ACHN (cell line): ENCODE measurements around the gene CTNNBIP1.

Source experiments
- DNase-seq: peaks from one replicate; pipeline ENCODE4 v3.0.0-alpha.2; 2015
- in situ Hi-C: cut with HindIII; loops from 2 replicates; pipeline ENCODE4 v1.10.0; 2017; ENCODE audit warnings: low sequenced_read_pairs, low pct_ligation_motif_present, low pct_unique_long_range_greater_than_20kb

The CTNNBIP1 gene

GRCh38 chr1:9866836-9867235, 43.2 kb downstream of the CTNNBIP1 start:
- no peak for DNase-seq
- in situ Hi-C loops, result no loop called here

- in situ Hi-C loops, result no loop called here
- DNase-seq, result no peak
Observed at GRCh38 chr1:9865724-9866123, 44.3 kb downstream of the CTNNBIP1 start.

GRCh38 chr1:9863371-9863770, 46.7 kb downstream of the CTNNBIP1 start:
- no peak for DNase-seq
- in situ Hi-C loops, result no loop called here

- in situ Hi-C loops, result no loop called here
Observed at GRCh38 chr1:9861360-9861759, 48.7 kb downstream of the CTNNBIP1 start.

GRCh38 chr1:9860887-9861286, 49.2 kb downstream of the CTNNBIP1 start:
- in situ Hi-C loops, result no loop called here
- no peak for DNase-seq

More at GRCh38 chr1:9861360-9861759, 48.7 kb downstream of the CTNNBIP1 start:
- DNase-seq, result no peak

GRCh38 chr1:9859281-9860014, 50.6 kb downstream of the CTNNBIP1 start:
- in situ Hi-C loops, result no loop called here

GRCh38 chr1:9858293-9859035, 51.6 kb downstream of the CTNNBIP1 start:
- no peak for DNase-seq
- in situ Hi-C loops, result no loop called here

More at GRCh38 chr1:9859281-9860014, 50.6 kb downstream of the CTNNBIP1 start:
- DNase-seq, result no peak

- no peak for DNase-seq
- in situ Hi-C loops, result no loop called here
Observed at GRCh38 chr1:9855186-9855585, 54.9 kb downstream of the CTNNBIP1 start.

- in situ Hi-C loops, result no loop called here
- DNase-seq, result no peak
Observed at GRCh38 chr1:9853249-9853595, 56.8 kb downstream of the CTNNBIP1 start.

GRCh38 chr1:9852410-9853248, 57.4 kb downstream of the CTNNBIP1 start:
- in situ Hi-C loops, result no loop called here
- no peak for DNase-seq

GRCh38 chr1:9852004-9852403, 58.1 kb downstream of the CTNNBIP1 start:
- in situ Hi-C loops, result no loop called here
- DNase-seq, result no peak

GRCh38 chr1:9850442-9851162, 59.5 kb downstream of the CTNNBIP1 start:
- DNase-seq, result no peak
- in situ Hi-C loops, result no loop called here

GRCh38 chr1:9849691-9850441, 60.2 kb downstream of the CTNNBIP1 start:
- in situ Hi-C loops, result no loop called here
- DNase-seq, result no peak

GRCh38 chr1:9848022-9848421, 62.0 kb downstream of the CTNNBIP1 start:
- DNase-seq, result no peak
- in situ Hi-C loops, result no loop called here

- in situ Hi-C loops, result no loop called here
- DNase-seq, result no peak
Observed at GRCh38 chr1:9847269-9847668, 62.8 kb downstream of the CTNNBIP1 start.

- in situ Hi-C loops, result no loop called here
- DNase-seq, result no peak
Observed at GRCh38 chr1:9846611-9847171, 63.4 kb downstream of the CTNNBIP1 start.

GRCh38 chr1:9845914-9846313, 64.2 kb downstream of the CTNNBIP1 start:
- DNase-seq, result no peak
- in situ Hi-C loops, result no loop called here

- in situ Hi-C loops, result no loop called here
Observed at GRCh38 chr1:9844756-9845155, 65.3 kb downstream of the CTNNBIP1 start.

More at GRCh38 chr1:9844756-9845155, 65.3 kb downstream of the CTNNBIP1 start:
- DNase-seq, result no peak
